ENCODE data around the gene CYP24A1. TPM values are rescaled to one million over a fixed set of nuclear protein-coding genes. Genes with fewer than 3 reads are reported as not detected.
A peak's percentile ranks its signal among the peaks of the same experiment; 100 is the strongest.

The CYP24A1 gene
- polyA plus RNA-seq, 1 donor (not counting 4 experiments of a cell fraction or from before 2014, with no cell fraction given) = 18.2 TPM

DNA sequence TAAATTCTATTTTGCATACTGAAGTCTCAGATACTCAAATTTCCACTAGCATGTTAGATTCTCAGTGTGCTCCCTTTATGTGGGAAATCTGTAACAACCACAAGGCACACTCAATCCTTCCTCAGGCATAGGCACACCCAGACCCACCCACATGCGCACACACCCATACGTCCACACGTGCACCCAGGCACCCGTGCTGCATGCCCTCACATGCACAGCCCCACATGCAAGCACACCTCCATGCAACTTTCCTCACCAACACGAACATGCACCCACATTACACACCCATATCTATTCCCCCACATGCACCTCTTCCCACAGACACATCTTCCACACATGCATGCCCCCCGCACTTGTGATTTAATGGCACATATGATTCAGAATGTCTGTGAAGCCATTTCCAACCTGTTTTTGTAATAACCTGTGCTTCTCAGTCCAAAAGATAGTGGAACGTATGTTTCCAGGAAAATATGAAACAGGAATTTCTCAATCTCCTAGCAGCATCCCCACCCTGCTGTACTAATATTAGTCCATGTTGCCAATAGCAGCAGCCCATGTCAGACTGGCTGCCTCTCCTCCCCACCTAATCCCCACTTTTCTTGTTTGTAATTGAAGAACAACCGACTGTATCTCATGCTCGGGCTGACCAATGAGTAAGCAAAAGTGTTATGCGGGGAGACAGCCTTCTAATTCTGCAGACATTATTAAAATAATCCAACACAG, 11.3 kb upstream of the CYP24A1 start:
- Histone ChIP-seq H3K9ac (ENCODE audit: control insufficient read depth, extremely low read depth, insufficient read depth, low read length) (peak overlapping the region; percentile 34), H3K79me2 (ENCODE audit: control insufficient read depth, insufficient read depth, low read length) (no peaks in the 10 kb centered on the region), H4K20me1 (ENCODE audit: control insufficient read depth, extremely low read depth, insufficient read depth, low read length) (no peaks in the 10 kb centered on the region), H3K9me1 (ENCODE audit: control insufficient read depth, extremely low read depth, insufficient read depth, low read length) (no peaks in the 10 kb centered on the region), H3K27me3 (ENCODE audit: control insufficient read depth, extremely low read depth, insufficient read depth, low read length) (no peaks in the 10 kb centered on the region), H3K36me3 (ENCODE audit: control insufficient read depth in 2 of 2, extremely low read depth in 1 of 2, insufficient read depth in 2 of 2, low read length in 2 of 2) (no peaks in the 10 kb centered on the region), H3K9me3 (ENCODE audit: control insufficient read depth, low read depth, low read length) (no peaks in the 10 kb centered on the region), H3K4me3 (ENCODE audit: control insufficient read depth in 2 of 3, extremely low read depth in 1 of 3, insufficient read depth in 2 of 3, low read depth in 1 of 3, low read length in 3 of 3) (no peak overlapping the region), H3K4me2 (ENCODE audit: control insufficient read depth, extremely low read depth, insufficient read depth, low read depth, low read length) (peak overlapping the region; percentile 50), H2AFZ (ENCODE audit: control insufficient read depth, low read length) (no peak overlapping the region), H3K27ac (ENCODE audit: control insufficient read depth, insufficient read depth, low read length) (peak overlapping the region; percentile 68), H3K4me1 (ENCODE audit: control insufficient read depth, extremely low read depth, insufficient read depth, low read length) (peaks cover 48% of the 10 kb centered on the region)
- TF ChIP-seq, protein P1, sequence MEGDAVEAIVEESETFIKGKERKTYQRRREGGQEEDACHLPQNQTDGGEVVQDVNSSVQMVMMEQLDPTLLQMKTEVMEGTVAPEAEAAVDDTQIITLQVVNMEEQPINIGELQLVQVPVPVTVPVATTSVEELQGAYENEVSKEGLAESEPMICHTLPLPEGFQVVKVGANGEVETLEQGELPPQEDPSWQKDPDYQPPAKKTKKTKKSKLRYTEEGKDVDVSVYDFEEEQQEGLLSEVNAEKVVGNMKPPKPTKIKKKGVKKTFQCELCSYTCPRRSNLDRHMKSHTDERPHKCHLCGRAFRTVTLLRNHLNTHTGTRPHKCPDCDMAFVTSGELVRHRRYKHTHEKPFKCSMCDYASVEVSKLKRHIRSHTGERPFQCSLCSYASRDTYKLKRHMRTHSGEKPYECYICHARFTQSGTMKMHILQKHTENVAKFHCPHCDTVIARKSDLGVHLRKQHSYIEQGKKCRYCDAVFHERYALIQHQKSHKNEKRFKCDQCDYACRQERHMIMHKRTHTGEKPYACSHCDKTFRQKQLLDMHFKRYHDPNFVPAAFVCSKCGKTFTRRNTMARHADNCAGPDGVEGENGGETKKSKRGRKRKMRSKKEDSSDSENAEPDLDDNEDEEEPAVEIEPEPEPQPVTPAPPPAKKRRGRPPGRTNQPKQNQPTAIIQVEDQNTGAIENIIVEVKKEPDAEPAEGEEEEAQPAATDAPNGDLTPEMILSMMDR (optimal IDR thresholded peaks at IDR 0.05 in 1 of 3, IDR thresholded peaks at IDR 0.05 in 1 of 3, conservative IDR thresholded peaks at IDR 0.05 in 1 of 3; ENCODE audit: extremely low read depth in 1 of 3, insufficient read depth in 2 of 3, low read length in 3 of 3) = no peak
- TF ChIP-seq EZH2 (IDR thresholded peaks at IDR 0.05; ENCODE audit: low read length) = no peak
- FAIRE-seq = peak; percentile 92
- no peak for DNase-seq (ENCODE audit: low read depth, low spot score)
- dilution Hi-C loops (cut with MboI; ENCODE audit: extremely low pct_ligation_motif_present, low sequenced_read_pairs) = no loop called here

DNA sequence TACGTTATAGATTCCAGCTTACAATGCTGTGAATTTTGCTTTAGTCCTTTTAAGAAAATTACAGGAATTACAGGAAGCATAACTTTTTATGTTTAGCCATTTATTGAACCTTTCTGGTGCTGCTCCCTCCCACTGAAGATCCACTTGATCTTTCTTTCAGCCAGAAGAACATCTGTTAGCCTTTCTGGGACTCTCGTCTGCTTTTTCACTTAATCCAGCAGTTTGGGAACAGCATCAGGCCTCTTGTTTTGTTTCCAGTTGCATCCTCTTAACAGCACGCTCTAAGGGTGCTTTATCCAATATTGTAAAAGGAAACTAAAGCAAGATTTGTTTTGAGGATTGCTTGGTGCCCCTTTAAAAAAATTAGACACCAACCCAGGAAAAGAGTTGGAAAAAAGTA, 10.3 kb upstream of the CYP24A1 start:
- Histone ChIP-seq H3K9ac (ENCODE audit: control insufficient read depth, extremely low read depth, insufficient read depth, low read length) (no peak overlapping the region), H2AFZ (ENCODE audit: control insufficient read depth, low read length) (peak overlapping the region; percentile 25), H3K4me1 (ENCODE audit: control insufficient read depth, extremely low read depth, insufficient read depth, low read length) (peaks cover 48% of the 10 kb centered on the region), H3K9me1 (ENCODE audit: control insufficient read depth, extremely low read depth, insufficient read depth, low read length) (no peaks in the 10 kb centered on the region), H3K36me3 (ENCODE audit: control insufficient read depth in 2 of 2, extremely low read depth in 1 of 2, insufficient read depth in 2 of 2, low read length in 2 of 2) (no peaks in the 10 kb centered on the region), H3K79me2 (ENCODE audit: control insufficient read depth, insufficient read depth, low read length) (no peaks in the 10 kb centered on the region), H3K4me2 (ENCODE audit: control insufficient read depth, extremely low read depth, insufficient read depth, low read depth, low read length) (peak overlapping the region; percentile 50), H4K20me1 (ENCODE audit: control insufficient read depth, extremely low read depth, insufficient read depth, low read length) (no peaks in the 10 kb centered on the region), H3K27ac (ENCODE audit: control insufficient read depth, insufficient read depth, low read length) (peak overlapping the region; percentile 68), H3K27me3 (ENCODE audit: control insufficient read depth, extremely low read depth, insufficient read depth, low read length) (no peaks in the 10 kb centered on the region), H3K4me3 (ENCODE audit: control insufficient read depth in 2 of 3, extremely low read depth in 1 of 3, insufficient read depth in 2 of 3, low read depth in 1 of 3, low read length in 3 of 3) (no peak overlapping the region), H3K9me3 (ENCODE audit: control insufficient read depth, low read depth, low read length) (no peaks in the 10 kb centered on the region)
- FAIRE-seq (no peak), DNase-seq (ENCODE audit: low read depth, low spot score) (no peak)
- no peak for TF ChIP-seq EZH2 (IDR thresholded peaks at IDR 0.05; ENCODE audit: low read length)
- TF ChIP-seq, protein P1 (optimal IDR thresholded peaks at IDR 0.05 in 1 of 3, IDR thresholded peaks at IDR 0.05 in 1 of 3, conservative IDR thresholded peaks at IDR 0.05 in 1 of 3; ENCODE audit: extremely low read depth in 1 of 3, insufficient read depth in 2 of 3, low read length in 3 of 3) = no peak
- dilution Hi-C loops (cut with MboI; ENCODE audit: extremely low pct_ligation_motif_present, low sequenced_read_pairs) = no loop called here
